NOMO-1 treated with dmso at 0.1 percent for 144 hours (cell line): ENCODE results near the gene CTH.
"Not testable (repeated sequence)": the region's sequence is repeated elsewhere in the genome, so short reads cannot be mapped to it uniquely, and the experiment has no call there.

ENCODE experiments used
- DNase-seq: peaks from one replicate; lab custom pipeline; 2025; ENCODE audit not compliant: unreplicated experiment; lab: John Stamatoyannopoulos, UW

The CTH gene

GRCh38 chr1:70452164-70452939, 41.3 kb downstream of the CTH start:
- not testable (repeated sequence) for DNase-seq

GRCh38 chr1:70455291-70455690, 44.2 kb downstream of the CTH start:
- no peak for DNase-seq

- DNase-seq, result no peak
These were observed 47.1 kb downstream of the CTH start for GRCh38 chr1:70458131-70458530.

GRCh38 chr1:70459496-70460225, 48.6 kb downstream of the CTH start:
- no peak for DNase-seq

GRCh38 chr1:70460740-70461713, 50.0 kb downstream of the CTH start:
- DNase-seq, result not testable (repeated sequence)

- no peak for DNase-seq
These were observed 51.5 kb downstream of the CTH start for GRCh38 chr1:70462611-70463010.

GRCh38 chr1:70465911-70466310, 54.8 kb downstream of the CTH start:
- DNase-seq, result no peak

- DNase-seq, result no peak
These were observed 56.5 kb downstream of the CTH start for GRCh38 chr1:70467531-70467930.

- DNase-seq, result no peak
These were observed 57.1 kb downstream of the CTH start for GRCh38 chr1:70468180-70468579.

- DNase-seq, result not testable (repeated sequence)
These were observed 58.1 kb downstream of the CTH start for GRCh38 chr1:70469184-70469583.

- DNase-seq, result no peak
These were observed 64.0 kb downstream of the CTH start for GRCh38 chr1:70475023-70475422.

GRCh38 chr1:70477090-70477489, 66.0 kb downstream of the CTH start:
- no peak for DNase-seq

- DNase-seq, result not testable (repeated sequence)
These were observed 66.8 kb downstream of the CTH start for GRCh38 chr1:70477905-70478304.

GRCh38 chr1:70483342-70483741, 72.3 kb downstream of the CTH start:
- DNase-seq, result no peak

- no peak for DNase-seq
These were observed 74.6 kb downstream of the CTH start for GRCh38 chr1:70485624-70486023.

GRCh38 chr1:70486676-70487458, 75.8 kb downstream of the CTH start:
- no peak for DNase-seq

- no peak for DNase-seq
These were observed 76.4 kb downstream of the CTH start for GRCh38 chr1:70487459-70487815.

- no peak for DNase-seq
These were observed 77.0 kb downstream of the CTH start for GRCh38 chr1:70487910-70488665.
